8988T (cell line): Measurements from ENCODE around the gene SCGB1C1.
"Not testable (repeated sequence)": the region's sequence is repeated elsewhere in the genome, so short reads cannot be mapped to it uniquely, and the experiment has no call there.

Experiments
- DNase-seq: peaks from one replicate; pipeline ENCODE4 v3.0.0; 2011

Gene SCGB1C1

DNA sequence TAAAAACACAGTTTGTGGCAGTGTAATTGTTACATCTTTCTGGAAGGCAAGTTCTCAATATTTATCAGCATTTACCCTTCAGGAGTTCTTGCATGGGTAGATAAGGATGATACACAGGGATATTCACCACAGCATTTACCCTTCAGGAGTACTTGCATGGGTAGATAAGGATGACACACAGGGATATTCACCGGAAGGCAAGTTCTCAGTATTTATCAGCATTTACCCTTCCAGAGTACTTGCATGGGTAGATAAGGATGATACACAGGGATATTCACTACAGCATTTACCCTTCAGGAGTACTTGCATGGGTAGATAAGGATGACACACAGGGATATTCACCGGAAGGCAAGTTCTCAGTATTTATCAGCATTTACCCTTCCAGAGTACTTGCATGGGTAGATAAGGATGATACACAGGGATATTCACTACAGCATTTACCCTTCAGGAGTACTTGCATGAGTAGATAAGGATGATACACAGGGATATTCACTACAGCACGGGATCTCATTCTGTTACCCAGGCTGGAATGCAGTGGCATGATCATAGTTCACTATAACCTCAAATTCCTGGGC lies 27.9 kb downstream of the SCGB1C1 start:
- DNase-seq, result not testable (repeated sequence)

DNA sequence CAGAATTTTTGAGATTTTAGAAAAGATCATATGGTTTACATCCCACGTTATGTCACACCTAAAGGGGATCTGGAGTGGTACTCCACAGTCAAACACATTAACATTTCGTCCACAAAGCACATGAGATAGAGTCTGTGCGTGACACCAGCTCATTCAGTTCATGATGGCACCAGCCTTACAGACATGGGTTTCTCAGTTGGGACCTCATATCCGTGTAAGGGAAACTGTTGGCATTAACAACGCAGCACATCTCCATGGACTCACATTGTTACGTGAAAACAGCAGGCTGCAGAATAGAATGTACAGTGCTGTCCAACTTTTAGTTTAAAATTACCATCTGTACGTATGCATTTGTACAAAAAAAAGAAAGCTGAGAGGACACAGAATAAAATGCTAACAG lies 28.7 kb downstream of the SCGB1C1 start:
- DNase-seq, result no peak

DNA sequence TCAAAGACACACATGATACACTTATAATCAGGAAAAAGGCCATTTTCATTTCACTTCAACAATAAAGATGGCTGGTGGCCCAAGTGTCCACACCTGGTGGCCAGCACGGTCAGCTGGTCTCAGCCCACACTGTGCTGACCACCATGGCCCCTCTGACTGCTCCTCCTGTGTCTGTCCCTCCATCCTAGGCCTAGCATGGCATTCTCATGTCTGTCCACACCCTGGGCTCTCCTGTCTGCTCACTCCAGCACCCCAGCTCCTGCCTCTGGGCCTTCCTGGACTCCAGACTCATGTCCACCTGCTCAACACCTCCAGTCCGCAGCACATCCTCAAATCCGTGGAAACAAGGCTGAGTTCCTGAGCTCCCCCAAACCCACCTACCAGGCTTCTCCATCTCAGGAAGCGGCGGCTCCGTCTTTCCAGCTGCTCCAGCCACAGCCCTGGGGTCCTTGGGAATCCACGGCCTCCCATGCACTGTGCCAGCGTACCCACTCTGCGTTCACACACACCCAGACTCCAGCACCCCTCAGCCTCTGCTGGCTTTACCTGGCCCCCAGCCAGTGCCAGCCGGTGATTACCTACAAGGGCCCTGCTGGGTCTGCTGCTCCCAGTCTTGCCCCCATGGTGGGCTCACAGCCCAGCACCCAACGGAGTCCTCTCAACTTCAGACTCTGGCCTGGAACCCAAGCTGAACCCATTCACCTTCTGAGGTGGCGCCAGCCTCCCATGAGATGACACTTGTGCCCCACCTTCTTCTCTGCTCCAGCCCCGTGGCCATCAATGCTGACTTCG lies 29.3 kb downstream of the SCGB1C1 start:
- DNase-seq, result no peak

DNA sequence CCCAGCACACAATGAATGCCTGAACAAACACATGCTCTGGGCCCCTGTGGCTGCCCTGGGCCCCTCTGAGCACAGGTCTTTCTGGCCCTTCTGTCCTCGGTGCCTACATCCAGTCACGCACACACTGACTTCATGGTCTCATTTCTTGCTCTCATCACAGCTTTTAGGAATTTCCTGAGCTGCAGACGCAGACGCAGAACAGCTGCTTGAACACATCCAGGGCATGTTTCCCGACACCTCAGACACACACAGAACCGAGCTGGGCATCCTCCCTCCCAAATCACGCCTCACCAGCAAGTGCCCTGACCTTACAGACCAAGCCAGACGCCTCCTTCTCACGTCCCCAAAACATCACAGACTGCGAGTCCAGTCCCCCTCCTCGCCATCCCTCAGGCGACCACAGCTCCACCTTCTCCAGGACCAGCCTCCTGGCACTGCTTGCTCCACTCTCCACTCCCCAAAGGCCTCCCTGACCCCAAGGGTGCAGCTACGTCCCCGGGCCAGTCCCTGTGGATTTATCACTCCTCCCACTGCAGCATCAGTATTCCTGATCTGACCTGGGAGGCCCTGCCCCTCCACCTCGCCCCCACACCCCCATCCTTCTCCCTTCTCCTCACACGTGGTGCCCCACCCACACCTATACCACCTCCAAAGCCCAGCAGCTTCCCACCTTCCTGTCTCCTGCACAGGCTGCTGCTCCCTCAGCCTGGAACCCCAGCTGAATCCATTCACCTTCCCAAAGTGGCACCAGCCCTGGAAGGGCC lies 30.3 kb downstream of the SCGB1C1 start:
- no peak for DNase-seq

DNA sequence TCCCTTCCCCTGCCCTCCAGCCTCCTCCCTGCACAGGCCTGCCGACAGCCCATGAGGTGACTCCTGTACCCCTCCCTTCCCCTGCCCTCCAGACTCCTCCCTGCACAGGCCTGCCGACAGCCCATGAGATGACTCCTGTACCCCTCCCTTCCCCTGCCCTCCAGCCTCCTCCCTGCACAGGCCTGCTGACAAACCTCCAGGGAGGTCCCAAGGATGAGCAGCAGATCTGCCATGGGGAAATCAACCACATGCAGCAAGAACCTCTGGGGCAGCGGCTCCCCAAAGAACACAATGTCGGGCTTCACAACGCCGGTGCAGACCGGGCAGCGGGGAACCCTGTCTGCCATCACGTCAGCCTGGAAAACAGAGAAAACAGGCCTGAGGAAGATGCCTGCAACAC lies 31.0 kb downstream of the SCGB1C1 start:
- no peak for DNase-seq

DNA sequence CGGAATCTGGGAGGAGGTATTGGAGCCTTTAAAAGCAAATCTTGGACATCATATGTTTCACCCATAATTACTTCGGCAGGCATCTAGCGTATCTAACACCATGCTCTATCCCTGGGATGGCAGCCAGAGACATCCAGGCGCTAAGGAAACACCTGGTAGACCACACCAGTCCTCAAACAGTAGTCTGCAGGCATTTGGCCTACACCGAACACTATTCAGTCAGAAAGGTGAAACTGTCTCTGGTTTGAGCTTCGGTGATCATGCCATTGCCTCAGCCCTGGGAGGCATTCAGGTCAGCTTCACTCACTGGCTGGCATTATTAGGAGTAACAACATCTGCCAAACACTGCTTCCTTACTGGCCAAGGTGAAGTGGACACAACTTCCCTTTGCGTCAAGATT lies 31.5 kb downstream of the SCGB1C1 start:
- DNase-seq, result no peak

DNA sequence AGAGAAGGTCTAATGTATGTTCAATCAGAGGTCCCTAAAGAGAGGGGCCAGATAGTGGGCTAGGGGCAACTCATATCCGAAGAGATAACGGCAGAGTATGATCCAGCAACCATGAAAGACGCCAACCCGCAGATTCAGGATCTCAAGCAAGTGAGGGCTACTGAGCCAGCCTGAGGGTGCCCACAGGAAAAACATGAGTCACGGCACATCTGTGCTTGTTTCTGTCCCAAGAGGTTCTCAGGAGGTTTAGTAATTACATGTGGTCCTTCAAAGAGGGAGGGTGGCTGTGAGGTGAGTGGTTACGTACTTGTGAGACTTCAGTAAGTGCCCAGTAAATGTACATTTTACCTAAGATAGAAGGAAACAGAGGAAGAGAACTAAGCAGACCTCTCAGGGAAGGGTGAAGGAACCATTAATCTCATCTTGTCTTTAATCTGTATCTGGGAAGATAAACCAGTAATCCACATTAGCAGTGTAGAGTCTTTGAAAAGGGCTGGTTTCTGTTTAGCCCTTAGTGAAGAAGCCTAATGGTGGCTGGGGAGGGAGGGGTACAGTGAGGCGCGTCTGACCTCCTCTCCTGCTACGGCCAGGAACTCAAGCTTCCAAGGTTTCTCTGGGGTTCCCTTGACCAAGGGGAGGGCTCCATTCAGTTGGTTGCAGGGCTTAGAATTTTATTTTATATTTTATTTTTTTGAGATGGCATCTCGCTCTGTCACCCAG lies 33.0 kb downstream of the SCGB1C1 start:
- DNase-seq, result no peak

DNA sequence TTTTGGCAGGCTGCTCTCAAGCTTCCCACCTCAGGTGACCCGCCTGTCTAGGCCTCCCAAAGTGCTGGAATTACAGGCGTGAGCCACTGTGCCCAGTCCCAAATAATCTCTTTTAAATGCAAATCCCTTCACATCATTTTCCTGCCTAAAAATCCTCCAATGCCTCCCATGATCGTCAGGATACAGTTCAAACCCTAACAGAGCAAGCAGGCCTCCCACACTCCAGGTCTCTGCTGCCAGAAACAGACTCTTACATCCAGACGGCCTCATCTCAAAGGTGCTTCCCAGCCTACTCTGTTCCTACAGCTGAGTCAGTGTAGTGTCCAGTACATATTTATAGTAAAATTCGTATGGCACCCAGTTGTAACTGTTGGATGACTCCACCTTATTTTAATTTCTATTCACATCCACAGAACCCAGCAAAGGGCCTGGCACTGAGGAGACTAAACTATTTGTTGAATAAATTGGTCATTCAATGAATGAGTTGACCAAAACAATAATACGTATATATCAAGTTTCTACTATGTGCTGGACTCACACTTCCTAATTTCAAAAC lies 35.0 kb downstream of the SCGB1C1 start:
- no peak for DNase-seq

DNA sequence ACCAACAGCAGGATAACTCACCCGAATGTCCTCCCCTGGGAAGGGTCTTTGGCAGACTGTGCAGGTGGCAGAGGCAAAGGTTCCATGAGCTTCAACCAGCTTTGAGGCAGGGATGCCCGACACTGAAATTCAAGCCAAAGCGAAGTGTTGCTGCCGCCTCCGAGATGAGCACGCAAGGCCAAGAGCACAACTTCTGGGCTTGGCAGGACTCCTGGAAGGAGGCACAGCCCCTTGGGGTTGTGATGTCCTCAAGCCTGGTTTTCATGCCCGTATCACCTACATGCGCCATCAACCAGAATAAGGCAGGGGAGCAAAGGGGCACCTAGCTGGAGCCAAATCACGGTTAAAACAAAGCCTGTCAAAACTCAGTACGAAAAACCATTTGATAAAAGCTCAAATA lies 37.6 kb downstream of the SCGB1C1 start:
- no peak for DNase-seq

DNA sequence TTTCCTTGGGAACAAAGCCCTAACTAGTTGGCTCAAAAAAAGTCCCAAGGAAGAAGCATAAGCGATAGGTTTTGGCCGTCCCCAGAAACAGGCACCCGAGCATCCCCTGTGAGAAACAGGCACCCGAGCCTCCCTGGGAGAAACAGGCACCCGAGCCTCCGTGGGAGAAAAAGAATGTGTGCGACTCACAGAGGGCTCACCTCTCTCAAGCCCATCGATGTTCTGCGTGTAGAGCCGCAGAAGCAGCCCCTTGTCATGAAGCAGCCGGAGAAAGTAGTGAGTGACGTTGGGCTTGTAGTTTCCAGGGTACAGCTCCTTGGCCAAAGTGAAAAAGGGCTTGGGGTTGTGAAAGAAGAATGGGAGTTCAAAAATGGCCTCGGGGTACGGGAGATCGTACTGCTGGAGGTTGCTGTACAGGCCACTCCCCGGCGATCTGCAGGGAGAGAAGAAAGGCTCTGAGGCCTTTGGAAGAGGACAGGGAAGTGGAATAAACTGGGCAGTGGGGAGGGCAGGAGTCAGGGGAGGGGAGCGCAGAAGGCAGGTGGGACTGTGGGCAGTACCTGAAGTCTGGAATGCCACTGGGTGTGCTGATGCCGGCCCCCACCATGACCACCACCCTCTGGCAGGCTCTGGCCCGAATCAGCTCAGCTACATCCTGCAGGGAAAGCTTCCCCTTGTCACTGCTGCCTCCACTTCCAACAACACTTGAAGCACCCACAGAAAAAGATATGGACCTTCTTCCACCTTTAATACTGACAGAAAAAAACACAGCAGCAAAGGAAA lies 40.1 kb downstream of the SCGB1C1 start:
- no peak for DNase-seq

DNA sequence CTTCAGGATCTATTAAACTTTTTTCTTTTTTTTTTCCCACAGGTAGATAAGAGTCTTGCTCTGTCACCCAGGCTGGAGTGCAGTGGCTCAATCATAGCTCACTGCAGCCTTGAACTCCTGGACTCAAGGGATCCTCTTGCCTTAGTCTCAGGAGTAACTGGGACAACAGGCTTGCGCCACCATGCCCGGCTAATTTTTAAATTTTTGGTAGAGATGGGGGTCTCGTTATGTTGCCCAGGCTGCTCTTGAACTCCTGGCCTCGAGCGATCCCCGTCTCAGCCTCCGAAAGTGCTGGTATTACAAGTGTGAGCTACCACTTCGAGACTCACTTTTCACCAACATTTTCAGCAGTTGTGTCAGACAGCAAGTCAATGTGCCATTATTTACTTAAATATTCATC lies 42.3 kb downstream of the SCGB1C1 start:
- no peak for DNase-seq

DNA sequence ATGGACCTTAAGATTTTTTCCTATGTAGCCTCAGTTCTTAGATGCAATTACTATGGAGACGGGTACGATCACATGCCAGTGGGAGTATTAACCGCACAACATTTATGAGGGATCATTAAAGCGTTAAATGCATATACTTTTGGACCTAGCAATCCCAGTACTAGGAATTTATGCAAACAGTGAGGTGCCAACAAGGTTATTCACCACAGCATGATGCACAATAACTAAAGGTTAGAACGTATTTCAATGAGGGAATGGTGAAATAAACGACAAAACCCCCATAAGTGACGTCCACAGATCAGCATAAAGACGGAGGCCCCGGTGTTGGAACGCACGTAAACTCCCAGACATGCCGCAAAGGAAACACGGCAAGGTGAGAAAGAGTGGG lies 42.7 kb downstream of the SCGB1C1 start:
- no peak for DNase-seq

DNA sequence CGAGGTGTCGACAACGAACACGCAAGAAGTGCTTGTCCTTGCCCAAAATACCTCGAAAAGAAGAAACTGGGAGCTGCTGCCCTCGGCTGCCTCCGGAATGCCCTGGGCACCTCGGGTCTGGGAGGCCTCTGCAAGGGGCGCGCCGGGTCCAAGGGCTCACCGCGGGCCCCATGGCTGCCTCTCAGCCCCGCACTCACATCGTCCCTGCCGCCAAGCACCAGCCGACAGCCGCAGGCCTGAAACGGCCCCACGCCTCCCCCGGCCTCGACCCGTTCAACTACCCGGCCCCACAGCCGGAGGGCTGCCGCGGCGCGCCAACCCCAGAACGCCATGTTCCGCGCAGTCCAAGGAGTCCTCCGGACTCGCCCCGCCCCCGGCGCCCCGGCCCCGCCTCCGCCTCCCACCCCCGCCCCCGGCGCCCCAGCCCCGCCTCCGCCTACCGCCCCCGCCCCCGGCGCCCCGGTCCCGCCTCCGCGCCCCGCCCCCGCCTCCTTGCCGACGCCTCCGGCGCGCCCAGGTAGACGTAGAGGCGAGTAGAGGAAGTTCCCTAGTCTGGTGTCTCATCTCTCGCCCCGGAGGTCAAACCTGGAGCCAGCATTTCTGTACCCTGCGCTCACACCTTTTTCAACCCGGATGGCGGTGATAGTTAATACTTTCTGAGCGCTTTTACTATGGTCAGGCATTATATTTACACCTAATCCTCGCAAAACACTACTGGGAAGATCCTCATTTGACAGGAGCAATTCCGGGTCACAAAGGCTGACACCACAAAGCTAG lies 43.3 kb downstream of the SCGB1C1 start, which contains the start of gene SIRT3:
TSS of gene SIRT3 (minus strand) at position 346 of the 777 bp plus-strand sequence. CDS start at position 332, 14 bp downstream.
- peak; percentile 95 for DNase-seq

DNA sequence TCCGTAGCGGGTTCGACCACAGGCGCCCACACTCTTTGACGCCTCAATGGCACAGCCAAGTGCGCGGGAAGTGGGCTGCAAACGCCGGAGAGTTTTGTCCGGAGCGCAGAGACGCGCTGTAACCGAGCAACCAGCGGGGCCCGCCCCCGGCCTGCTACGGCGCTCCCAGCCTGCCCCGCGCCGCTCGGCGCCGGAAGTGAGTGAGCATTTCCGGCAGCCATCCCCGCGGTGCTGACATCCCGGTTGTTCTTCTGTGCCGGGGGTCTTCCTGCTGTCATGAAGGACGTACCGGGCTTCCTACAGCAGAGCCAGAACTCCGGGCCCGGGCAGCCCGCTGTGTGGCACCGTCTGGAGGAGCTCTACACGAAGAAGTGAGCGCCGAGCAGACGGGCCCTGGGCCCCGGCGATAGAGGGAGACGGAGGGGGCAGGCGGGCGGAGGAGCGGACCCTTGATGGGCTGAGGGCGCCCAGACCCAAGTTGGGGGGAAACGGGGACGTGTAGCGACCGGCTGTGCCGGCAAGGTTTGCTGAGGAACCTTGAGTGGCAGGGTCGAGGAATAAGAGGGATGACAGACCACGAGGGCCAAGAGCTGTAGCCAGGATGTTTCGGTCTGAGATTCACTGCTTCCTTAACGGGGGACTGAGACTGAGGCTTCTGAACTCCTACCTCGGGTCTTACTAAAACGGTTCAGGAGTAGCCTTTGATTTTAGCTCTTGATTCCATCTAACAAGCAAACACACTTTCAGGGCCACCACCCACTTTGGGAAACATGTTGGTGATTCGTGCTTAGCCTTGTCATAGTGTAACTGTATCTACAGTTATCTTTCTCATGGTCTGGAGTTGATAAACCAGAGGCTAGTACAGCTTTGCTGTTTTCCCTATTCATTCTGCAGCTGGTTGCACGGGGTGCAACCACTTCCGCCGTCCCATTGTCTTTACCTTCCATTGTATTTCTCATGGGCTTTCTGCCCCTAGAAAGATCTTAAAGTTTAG lies 44.2 kb downstream of the SCGB1C1 start, which contains the start of gene PSMD13:
TSS of gene PSMD13 (plus strand) at position 203 of the 994 bp plus-strand sequence. CDS start at position 277, 74 bp downstream.
- DNase-seq, result peak; percentile 97

DNA sequence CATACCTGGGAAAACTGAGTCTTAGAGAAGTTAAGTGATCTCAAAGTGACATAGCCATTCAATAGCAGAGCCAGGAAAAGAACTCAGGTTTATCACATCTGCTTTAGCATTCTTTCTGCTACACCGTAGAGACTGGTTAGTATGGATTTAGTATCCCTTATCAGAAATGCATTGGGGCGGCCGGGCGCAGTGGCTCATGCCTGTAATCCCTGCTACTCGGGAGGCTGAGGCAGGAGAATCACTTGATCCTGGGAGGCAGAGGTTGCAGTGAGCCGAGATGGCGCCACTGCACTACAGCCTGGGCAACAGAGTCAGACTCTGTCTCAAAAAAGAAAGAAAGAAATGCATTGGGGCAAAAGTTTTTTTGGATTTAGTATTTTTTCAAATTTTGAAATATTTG lies 45.5 kb downstream of the SCGB1C1 start:
- not testable (repeated sequence) for DNase-seq

DNA sequence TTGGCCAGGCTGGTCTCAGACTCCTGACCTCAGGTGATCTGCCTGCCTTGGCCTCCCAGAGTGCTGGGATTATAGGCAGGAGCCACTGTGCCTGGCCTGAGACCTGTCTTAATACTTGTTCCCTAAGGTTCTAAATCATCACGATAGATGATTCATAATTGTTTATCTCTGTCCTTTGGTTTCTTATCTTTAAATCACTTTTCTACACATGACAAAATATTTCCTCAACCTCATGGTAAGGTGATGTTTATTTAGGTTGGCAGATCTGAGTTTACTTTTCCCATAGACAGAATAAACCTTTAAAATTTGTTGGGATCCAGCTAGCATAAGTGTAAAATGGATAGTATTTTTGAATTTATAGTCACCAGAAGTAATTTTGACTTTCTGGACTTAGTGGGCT lies 47.4 kb downstream of the SCGB1C1 start:
- DNase-seq, result no peak

DNA sequence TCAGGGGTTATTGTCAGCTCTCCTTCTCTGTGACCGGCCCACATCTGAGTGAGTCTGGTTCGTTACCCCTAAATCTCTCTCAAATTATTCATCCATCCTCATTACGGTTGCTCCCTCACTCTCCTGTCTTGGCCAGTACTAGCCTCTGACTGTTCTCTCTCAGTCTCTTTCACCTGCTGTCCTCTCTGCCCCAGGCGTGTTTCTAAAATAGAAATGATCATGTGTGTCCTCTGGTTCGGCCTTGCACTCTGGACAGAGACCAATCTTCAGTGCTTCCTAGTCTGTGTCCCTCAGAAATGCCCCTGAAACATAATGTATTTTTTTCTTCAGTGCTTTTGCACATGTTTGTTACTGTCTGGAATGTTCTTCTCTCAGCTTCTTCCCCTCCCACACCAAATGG lies 48.8 kb downstream of the SCGB1C1 start:
- DNase-seq, result no peak
